Measurements from ENCODE around the gene LAMB1. TPM values are rescaled to one million over a fixed set of nuclear protein-coding genes. Genes with fewer than 3 reads are reported as not detected.

Gene LAMB1
- total RNA-seq, 1 donor = 410 TPM

DNA sequence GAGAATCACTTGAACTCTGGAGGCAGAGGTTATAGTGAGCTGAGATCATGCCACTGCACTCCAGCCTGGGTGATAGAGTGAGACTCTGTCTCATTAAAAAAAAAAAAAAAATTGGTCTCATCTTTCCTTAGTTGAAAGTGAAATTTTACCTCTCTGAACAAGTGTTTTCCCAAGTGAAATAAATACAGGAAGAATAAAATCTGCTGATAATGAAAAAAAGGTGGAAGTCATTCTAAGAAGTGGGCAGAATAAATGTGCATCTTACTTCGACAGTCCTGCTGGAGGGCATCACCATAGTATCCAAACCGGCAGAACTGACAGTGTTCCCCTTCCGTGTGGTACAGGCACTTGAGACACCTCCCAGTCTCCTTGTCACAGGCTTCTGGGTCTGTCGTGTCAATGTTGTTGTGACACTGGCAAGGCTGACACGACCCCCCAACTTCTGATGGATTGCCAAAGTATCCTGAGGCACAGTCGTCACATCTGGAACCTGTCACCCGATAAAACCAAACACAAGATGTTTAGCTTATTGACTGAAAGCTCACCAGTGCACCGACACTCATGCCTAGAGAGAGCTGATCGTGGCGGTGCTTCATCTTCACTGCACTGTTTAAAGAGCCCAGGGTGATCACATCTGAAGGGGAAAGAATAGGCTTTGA, 49.6 kb downstream of the LAMB1 start:
- H4K20me1 ChIP-seq (ENCODE audit: insufficient read depth, low read length) = no peaks in the 10 kb centered on the region
- peaks cover 77% of the 10 kb centered on the region for H3K36me3 ChIP-seq (ENCODE audit: insufficient read depth, low read length)
- no peaks in the 10 kb centered on the region for H3K27me3 ChIP-seq (ENCODE audit: insufficient read depth, low read length)
- peaks cover 51% of the 10 kb centered on the region for H3K4me1 ChIP-seq (ENCODE audit: insufficient read depth, low read length)
- DNase-seq (ENCODE audit: insufficient read length, low spot score, missing footprints) = no peak
- no peak overlapping the region for H3K4me2 ChIP-seq (ENCODE audit: insufficient read depth, low read length)
- H3K9me3 ChIP-seq (ENCODE audit: low read depth, low read length) = no peaks in the 10 kb centered on the region
- H3K79me2 ChIP-seq (ENCODE audit: insufficient read depth, low read length) = peaks cover 5% of the 10 kb centered on the region
- peak overlapping the region; percentile 17 for H3K27ac ChIP-seq (ENCODE audit: low read depth, low read length)
- no peak overlapping the region for H3K4me3 ChIP-seq (ENCODE audit: insufficient read depth, low read length)
- TF ChIP-seq, protein P1, sequence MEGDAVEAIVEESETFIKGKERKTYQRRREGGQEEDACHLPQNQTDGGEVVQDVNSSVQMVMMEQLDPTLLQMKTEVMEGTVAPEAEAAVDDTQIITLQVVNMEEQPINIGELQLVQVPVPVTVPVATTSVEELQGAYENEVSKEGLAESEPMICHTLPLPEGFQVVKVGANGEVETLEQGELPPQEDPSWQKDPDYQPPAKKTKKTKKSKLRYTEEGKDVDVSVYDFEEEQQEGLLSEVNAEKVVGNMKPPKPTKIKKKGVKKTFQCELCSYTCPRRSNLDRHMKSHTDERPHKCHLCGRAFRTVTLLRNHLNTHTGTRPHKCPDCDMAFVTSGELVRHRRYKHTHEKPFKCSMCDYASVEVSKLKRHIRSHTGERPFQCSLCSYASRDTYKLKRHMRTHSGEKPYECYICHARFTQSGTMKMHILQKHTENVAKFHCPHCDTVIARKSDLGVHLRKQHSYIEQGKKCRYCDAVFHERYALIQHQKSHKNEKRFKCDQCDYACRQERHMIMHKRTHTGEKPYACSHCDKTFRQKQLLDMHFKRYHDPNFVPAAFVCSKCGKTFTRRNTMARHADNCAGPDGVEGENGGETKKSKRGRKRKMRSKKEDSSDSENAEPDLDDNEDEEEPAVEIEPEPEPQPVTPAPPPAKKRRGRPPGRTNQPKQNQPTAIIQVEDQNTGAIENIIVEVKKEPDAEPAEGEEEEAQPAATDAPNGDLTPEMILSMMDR (IDR thresholded peaks at IDR 0.05; ENCODE audit: extremely low read depth, low read depth, low read length) = no peak
- H2AFZ ChIP-seq (ENCODE audit: low read length) = no peak overlapping the region

DNA sequence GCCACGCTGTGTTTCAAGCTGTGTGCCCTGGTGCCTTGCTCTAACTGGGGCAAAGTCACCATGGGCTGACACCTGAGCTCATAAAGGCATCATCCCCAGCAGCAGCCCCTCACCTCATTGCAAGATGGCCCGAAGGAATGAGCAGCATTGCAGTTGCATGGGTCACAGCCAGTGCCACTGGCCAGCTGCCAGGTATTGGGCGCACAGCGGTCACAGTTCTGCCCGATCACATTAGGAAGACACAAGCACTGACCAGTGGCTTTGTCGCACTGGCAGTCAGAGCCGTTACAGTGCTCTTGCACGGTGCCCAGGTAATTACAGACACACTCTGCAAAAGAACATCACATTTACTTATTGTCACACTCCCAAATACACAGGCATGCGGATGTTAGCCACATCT, 51.1 kb downstream of the LAMB1 start:
- peaks cover 54% of the 10 kb centered on the region for H3K4me1 ChIP-seq (ENCODE audit: insufficient read depth, low read length)
- peaks cover 83% of the 10 kb centered on the region for H3K36me3 ChIP-seq (ENCODE audit: insufficient read depth, low read length)
- no peak overlapping the region for H2AFZ ChIP-seq (ENCODE audit: low read length)
- peaks cover 8% of the 10 kb centered on the region for H3K79me2 ChIP-seq (ENCODE audit: insufficient read depth, low read length)
- H3K27ac ChIP-seq (ENCODE audit: low read depth, low read length) = peak overlapping the region; percentile 43
- H3K4me3 ChIP-seq (ENCODE audit: insufficient read depth, low read length) = no peak overlapping the region
- H3K9me3 ChIP-seq (ENCODE audit: low read depth, low read length) = no peaks in the 10 kb centered on the region
- no peaks in the 10 kb centered on the region for H3K27me3 ChIP-seq (ENCODE audit: insufficient read depth, low read length)
- TF ChIP-seq, protein P1 (IDR thresholded peaks at IDR 0.05; ENCODE audit: extremely low read depth, low read depth, low read length) = no peak
- no peak overlapping the region for H3K4me2 ChIP-seq (ENCODE audit: insufficient read depth, low read length)
- no peak for DNase-seq (ENCODE audit: insufficient read length, low spot score, missing footprints)
- H4K20me1 ChIP-seq (ENCODE audit: insufficient read depth, low read length) = no peaks in the 10 kb centered on the region

DNA sequence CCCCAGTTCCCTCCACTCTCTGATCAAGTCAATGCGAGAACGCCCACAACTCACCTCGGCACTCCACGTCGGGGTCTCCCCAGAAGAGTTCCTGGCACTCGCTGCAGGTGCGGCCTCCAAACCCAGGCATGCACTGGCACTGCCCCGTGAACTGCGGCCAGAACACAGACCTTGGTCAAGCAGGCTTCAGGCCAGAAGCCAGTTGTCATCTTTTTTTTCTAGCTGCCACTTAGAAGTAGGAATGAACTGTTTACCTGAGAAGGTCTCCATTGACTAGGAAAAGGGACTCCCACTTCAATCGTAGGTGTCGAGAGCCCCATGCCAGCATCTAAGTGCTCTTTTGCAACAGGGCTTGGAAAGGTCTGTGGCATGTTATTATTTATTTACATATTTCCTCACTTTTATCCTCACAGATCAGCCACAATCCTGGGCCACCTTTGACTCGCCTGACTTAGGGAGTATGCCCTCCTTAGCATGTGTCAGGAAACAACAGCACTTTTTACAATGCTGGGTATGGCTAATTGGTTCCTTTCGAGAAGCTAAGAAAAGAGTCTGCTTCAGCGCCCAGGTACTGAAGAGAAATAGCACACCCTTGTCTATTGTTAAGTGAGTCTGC, 51.7 kb downstream of the LAMB1 start:
- no peak for DNase-seq (ENCODE audit: insufficient read length, low spot score, missing footprints)
- peaks cover 8% of the 10 kb centered on the region for H3K79me2 ChIP-seq (ENCODE audit: insufficient read depth, low read length)

DNA sequence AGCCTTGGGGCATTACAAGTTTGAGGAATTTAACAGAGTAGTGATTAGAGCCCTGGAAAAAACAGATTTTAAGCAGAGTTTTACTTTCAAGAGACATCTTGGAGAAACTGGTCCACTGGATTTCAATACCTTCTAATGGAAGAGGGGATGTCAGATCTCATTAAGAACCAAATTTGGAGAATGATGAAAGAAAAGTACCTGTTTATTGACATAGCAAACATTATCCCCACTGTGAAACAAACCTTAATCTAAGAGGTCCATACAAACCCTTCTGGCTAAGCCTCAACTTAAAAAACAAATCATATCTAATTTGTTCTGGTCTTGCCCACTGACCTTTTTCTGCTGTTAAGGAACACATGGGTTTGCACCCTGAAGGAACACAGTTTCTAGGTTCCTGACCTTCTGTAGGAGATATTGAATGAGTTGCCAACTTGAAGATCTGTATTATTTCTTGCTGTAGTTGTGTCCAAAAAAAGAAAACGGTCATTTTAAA, 53.5 kb downstream of the LAMB1 start:
- H3K27ac ChIP-seq (ENCODE audit: low read depth, low read length) = peak overlapping the region; percentile 84
- peak overlapping the region; percentile 54 for H3K4me2 ChIP-seq (ENCODE audit: insufficient read depth, low read length)
- peaks cover 77% of the 10 kb centered on the region for H3K4me1 ChIP-seq (ENCODE audit: insufficient read depth, low read length)

More for the DNA sequence above, 51.7 kb downstream of the LAMB1 start:
- Histone ChIP-seq H3K27me3 (ENCODE audit: insufficient read depth, low read length) (no peaks in the 10 kb centered on the region), H3K27ac (ENCODE audit: low read depth, low read length) (peak overlapping the region; percentile 43), H3K9me3 (ENCODE audit: low read depth, low read length) (no peaks in the 10 kb centered on the region), H3K4me3 (ENCODE audit: insufficient read depth, low read length) (no peak overlapping the region), H3K4me1 (ENCODE audit: insufficient read depth, low read length) (peaks cover 60% of the 10 kb centered on the region), H3K36me3 (ENCODE audit: insufficient read depth, low read length) (peaks cover 78% of the 10 kb centered on the region), H3K4me2 (ENCODE audit: insufficient read depth, low read length) (no peak overlapping the region), H2AFZ (ENCODE audit: low read length) (no peak overlapping the region), H4K20me1 (ENCODE audit: insufficient read depth, low read length) (no peaks in the 10 kb centered on the region)
- TF ChIP-seq, protein P1 (IDR thresholded peaks at IDR 0.05; ENCODE audit: extremely low read depth, low read depth, low read length) = no peak

More for the DNA sequence above, 53.5 kb downstream of the LAMB1 start:
- H3K9me3 ChIP-seq (ENCODE audit: low read depth, low read length) = no peaks in the 10 kb centered on the region
- peaks cover 81% of the 10 kb centered on the region for H3K36me3 ChIP-seq (ENCODE audit: insufficient read depth, low read length)
- H4K20me1 ChIP-seq (ENCODE audit: insufficient read depth, low read length) = no peaks in the 10 kb centered on the region
- no peaks in the 10 kb centered on the region for H3K27me3 ChIP-seq (ENCODE audit: insufficient read depth, low read length)
- TF ChIP-seq, protein P1 (IDR thresholded peaks at IDR 0.05; ENCODE audit: extremely low read depth, low read depth, low read length) = no peak
- peaks cover 15% of the 10 kb centered on the region for H3K79me2 ChIP-seq (ENCODE audit: insufficient read depth, low read length)
- no peak overlapping the region for H3K4me3 ChIP-seq (ENCODE audit: insufficient read depth, low read length)
- DNase-seq (ENCODE audit: insufficient read length, low spot score, missing footprints) = no peak
- no peak overlapping the region for H2AFZ ChIP-seq (ENCODE audit: low read length)
